OCI-LY1 (cell line): Measurements from ENCODE around the gene CTNNA3.

ENCODE experiments used
- CTCF ChIP-seq: fragments of 200-600 bp; sonication (generic), shearing (Covaris generic); IDR thresholded peaks from 2 replicates; pipeline ENCODE4 v1.5.1; 2017; ENCODE audit warnings: mild to moderate bottlenecking, antibody characterized with exemption, low read length, moderate library complexity, mixed read lengths
- EZH2 ChIP-seq: fragments of 200-600 bp; sonication (generic), shearing (Covaris generic); IDR thresholded peaks from 2 replicates; pipeline ENCODE4 v1.8.0; 2017; ENCODE audit warnings: borderline replicate concordance, mixed run types, mild to moderate bottlenecking, antibody characterized with exemption, low read length, moderate library complexity, mixed read lengths

- no peak for TF ChIP-seq CTCF
- TF ChIP-seq EZH2: no peak
These were observed 1108.9 kb downstream of the CTNNA3 start for GRCh38 chr10:66586897-66587679.
